HG02571 (cell line): ENCODE data around the gene LPA.

Experiments
- ATAC-seq: cut with Tn5 transposase; IDR thresholded peaks from one replicate; pipeline ENCODE4 v1.9.1; 2021; ENCODE audit warnings: mild to moderate bottlenecking, moderate library complexity; ENCODE audit not compliant: unreplicated experiment

Gene LPA

GRCh38 chr6:160520043-160520904 lies 143.8 kb downstream of the LPA start:
- ATAC-seq: peak; percentile 69

GRCh38 chr6:160519603-160520042 lies 144.5 kb downstream of the LPA start:
- peak; percentile 85 for ATAC-seq

- no peak for ATAC-seq
These were observed 144.9 kb downstream of the LPA start for GRCh38 chr6:160519133-160519532.

- ATAC-seq: no peak
These were observed 150.2 kb downstream of the LPA start for GRCh38 chr6:160513836-160514235.

- no peak for ATAC-seq
These were observed 153.0 kb downstream of the LPA start for GRCh38 chr6:160510976-160511617.

- ATAC-seq: no peak
These were observed 153.9 kb downstream of the LPA start for GRCh38 chr6:160510199-160510598.

- no peak for ATAC-seq
These were observed 154.5 kb downstream of the LPA start for GRCh38 chr6:160509610-160510009.

GRCh38 chr6:160508599-160508998 lies 155.5 kb downstream of the LPA start:
- no peak for ATAC-seq

- no peak for ATAC-seq
These were observed 156.7 kb downstream of the LPA start for GRCh38 chr6:160507420-160507819.

- no peak for ATAC-seq
These were observed 158.1 kb downstream of the LPA start for GRCh38 chr6:160505970-160506369.

- no peak for ATAC-seq
These were observed 163.4 kb downstream of the LPA start for GRCh38 chr6:160500639-160501038.

GRCh38 chr6:160494576-160494975 lies 169.5 kb downstream of the LPA start:
- ATAC-seq: no peak

- no peak for ATAC-seq
These were observed 175.0 kb downstream of the LPA start for GRCh38 chr6:160489091-160489490.

GRCh38 chr6:160487116-160487515 lies 177.0 kb downstream of the LPA start:
- no peak for ATAC-seq
